ENCODE measurements around the gene GM2A. TPM values are rescaled to one million over a fixed set of nuclear protein-coding genes. Genes with fewer than 3 reads are reported as not detected.
"Not testable (repeated sequence)": the region's sequence is repeated elsewhere in the genome, so short reads cannot be mapped to it uniquely, and the experiment has no call there.

The GM2A gene
- total and polyA plus RNA-seq, 9 donors: 14.7 to 52.8 (median 28.6) TPM

DNA sequence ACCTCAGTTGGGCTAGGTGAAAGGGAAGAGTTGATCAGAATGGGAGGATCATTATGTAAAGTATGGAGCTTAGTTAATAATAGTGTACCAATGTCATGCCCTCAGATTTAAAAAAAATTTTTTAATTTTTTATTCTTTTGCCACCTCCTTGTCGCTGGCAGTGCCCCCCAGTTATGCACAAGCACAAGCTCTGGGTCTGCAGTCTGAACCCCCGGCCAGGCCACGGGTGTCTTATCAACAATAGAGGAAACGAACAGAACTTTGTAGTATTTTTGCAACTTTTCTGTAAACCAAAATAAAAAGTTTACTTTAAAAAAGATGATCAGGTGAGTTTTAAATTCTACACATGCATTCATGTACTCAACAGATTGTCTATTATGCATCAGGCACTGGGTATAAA is 1.4 kb upstream of the GM2A start:
- no peak overlapping the region for H3K27ac ChIP-seq

DNA sequence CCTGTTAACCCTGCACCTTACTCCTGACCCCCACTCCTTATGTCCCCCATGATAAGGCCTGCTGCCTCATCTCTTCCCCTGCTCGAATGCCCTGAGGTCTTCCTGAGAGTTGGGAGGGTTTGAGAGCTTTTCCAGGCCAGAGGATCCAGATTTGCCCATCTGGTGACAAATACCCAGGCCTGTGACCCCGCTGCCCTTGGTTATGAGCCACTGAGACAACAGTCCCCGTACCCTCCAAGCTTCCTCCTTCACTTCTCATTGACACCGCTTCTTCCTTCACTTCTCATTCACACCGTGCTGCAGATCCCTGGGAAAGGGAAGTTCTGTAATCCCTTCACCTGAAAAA is 593 bp downstream of the GM2A start:
- WGBS, 3 donors: 22 to 30% (median 25%) methylated on average over 5 of the region's 5 CpGs
- H3K4me1 ChIP-seq (ENCODE audit: insufficient read depth): peaks cover 4% of the 10 kb centered on the region
- no peak for TF ChIP-seq EP300 (IDR thresholded peaks at IDR 0.05)
- TF ChIP-seq, protein P1, sequence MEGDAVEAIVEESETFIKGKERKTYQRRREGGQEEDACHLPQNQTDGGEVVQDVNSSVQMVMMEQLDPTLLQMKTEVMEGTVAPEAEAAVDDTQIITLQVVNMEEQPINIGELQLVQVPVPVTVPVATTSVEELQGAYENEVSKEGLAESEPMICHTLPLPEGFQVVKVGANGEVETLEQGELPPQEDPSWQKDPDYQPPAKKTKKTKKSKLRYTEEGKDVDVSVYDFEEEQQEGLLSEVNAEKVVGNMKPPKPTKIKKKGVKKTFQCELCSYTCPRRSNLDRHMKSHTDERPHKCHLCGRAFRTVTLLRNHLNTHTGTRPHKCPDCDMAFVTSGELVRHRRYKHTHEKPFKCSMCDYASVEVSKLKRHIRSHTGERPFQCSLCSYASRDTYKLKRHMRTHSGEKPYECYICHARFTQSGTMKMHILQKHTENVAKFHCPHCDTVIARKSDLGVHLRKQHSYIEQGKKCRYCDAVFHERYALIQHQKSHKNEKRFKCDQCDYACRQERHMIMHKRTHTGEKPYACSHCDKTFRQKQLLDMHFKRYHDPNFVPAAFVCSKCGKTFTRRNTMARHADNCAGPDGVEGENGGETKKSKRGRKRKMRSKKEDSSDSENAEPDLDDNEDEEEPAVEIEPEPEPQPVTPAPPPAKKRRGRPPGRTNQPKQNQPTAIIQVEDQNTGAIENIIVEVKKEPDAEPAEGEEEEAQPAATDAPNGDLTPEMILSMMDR (IDR thresholded peaks at IDR 0.05): no peak
- no peak for TF ChIP-seq POLR2A (IDR thresholded peaks at IDR 0.05)
- no peaks in the 10 kb centered on the region for H3K36me3 ChIP-seq
- H3K9me3 ChIP-seq: no peaks in the 10 kb centered on the region
- peak in 2 of 5 donors; percentile 40 to 42 for DNase-seq
- intact Hi-C loops (cut with DNase I): loop anchor here in 2 of 4 donors (5.0 kb wide), 2 partner anchors 256 to 661 kb away; no protein-coding TSS in a partner anchor
- H3K27me3 ChIP-seq: no peaks in the 10 kb centered on the region
- H3K4me3 ChIP-seq: peak overlapping the region; percentile 71
- H3K27ac ChIP-seq: no peak overlapping the region

More for the DNA sequence above, 1.4 kb upstream of the GM2A start:
- Histone ChIP-seq H3K9me3 (no peaks in the 10 kb centered on the region), H3K4me1 (ENCODE audit: insufficient read depth) (peaks cover 4% of the 10 kb centered on the region), H3K27me3 (no peaks in the 10 kb centered on the region), H3K36me3 (no peaks in the 10 kb centered on the region), H3K4me3 (no peak overlapping the region)
- WGBS, 3 donors: 78 to 89% (median 86%) methylated on average over 4 of the region's 4 CpGs
- intact Hi-C loops (cut with DNase I): loop anchor here in 2 of 4 donors (5.0 kb wide), 2 partner anchors 254 to 659 kb away; no protein-coding TSS in a partner anchor
- TF ChIP-seq, protein P1 (IDR thresholded peaks at IDR 0.05): no peak
- no peak for TF ChIP-seq POLR2A (IDR thresholded peaks at IDR 0.05)
- TF ChIP-seq EP300 (IDR thresholded peaks at IDR 0.05): no peak
- DNase-seq: no peak

DNA sequence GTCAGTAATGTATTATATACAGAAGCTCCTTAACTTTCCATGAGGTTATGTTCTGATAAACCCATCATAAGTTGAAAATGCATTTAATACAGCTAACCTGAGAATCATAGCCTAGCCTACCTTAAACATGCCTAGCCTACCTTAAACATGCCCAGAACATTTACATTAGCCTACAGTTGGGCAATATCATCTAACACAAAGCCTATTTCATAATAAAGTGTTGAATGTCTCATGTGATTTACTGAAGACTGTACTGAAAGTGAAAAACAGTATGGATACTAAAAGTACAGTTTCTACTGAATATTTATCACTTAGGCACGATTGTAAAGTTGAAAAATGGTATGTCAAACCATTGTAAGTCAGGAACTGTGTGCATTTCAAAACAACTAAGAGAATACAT is 1.6 kb downstream of the GM2A start:
- TF ChIP-seq, protein P1 (IDR thresholded peaks at IDR 0.05): no peak
- TF ChIP-seq POLR2A (IDR thresholded peaks at IDR 0.05) (no peak), EP300 (IDR thresholded peaks at IDR 0.05) (no peak)
- H3K9me3 ChIP-seq: no peaks in the 10 kb centered on the region
- peaks cover 4% of the 10 kb centered on the region for H3K4me1 ChIP-seq (ENCODE audit: insufficient read depth)
- 63 to 73% (median 65%) methylated on average over 1 of the region's 1 CpG for WGBS, 3 donors
- H3K27ac ChIP-seq: no peak overlapping the region
- H3K4me3 ChIP-seq: no peak overlapping the region
- H3K27me3 ChIP-seq: no peaks in the 10 kb centered on the region
- H3K36me3 ChIP-seq: no peaks in the 10 kb centered on the region
- intact Hi-C loops (cut with DNase I): loop anchor here in 2 of 4 donors (5.0 kb wide), 2 partner anchors 257 to 662 kb away; no protein-coding TSS in a partner anchor
- DNase-seq: no peak

DNA sequence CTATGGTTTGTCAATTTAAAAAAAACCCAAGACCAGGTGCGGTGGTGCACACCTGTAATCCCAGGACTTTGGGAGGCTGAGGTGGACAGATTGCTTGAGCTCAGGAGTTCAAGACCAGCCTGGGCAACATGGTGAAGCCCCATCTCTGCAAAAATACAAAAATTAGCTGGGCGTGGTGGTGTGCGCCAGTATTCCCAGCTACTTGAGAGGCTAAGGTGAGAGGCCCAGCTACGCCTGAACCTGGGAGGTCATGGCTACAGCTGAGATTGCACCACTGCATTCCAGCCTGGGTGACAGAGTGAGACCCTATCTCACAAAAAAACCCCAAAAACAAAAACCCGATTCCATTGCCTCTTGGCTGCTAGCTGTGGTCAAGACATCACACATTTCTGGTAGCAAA is 2.0 kb downstream of the GM2A start:
- H3K4me3 ChIP-seq; DNase-seq; H3K27me3 ChIP-seq; H3K36me3 ChIP-seq; H3K9me3 ChIP-seq; H3K4me1 ChIP-seq (ENCODE audit: insufficient read depth); H3K27ac ChIP-seq: not testable (repeated sequence)
- WGBS, 3 donors: 96% methylated on average over 5 of the region's 5 CpGs
- intact Hi-C loops (cut with DNase I): loop anchor here in 2 of 4 donors (5.0 kb wide), 2 partner anchors 258 to 663 kb away; no protein-coding TSS in a partner anchor

DNA sequence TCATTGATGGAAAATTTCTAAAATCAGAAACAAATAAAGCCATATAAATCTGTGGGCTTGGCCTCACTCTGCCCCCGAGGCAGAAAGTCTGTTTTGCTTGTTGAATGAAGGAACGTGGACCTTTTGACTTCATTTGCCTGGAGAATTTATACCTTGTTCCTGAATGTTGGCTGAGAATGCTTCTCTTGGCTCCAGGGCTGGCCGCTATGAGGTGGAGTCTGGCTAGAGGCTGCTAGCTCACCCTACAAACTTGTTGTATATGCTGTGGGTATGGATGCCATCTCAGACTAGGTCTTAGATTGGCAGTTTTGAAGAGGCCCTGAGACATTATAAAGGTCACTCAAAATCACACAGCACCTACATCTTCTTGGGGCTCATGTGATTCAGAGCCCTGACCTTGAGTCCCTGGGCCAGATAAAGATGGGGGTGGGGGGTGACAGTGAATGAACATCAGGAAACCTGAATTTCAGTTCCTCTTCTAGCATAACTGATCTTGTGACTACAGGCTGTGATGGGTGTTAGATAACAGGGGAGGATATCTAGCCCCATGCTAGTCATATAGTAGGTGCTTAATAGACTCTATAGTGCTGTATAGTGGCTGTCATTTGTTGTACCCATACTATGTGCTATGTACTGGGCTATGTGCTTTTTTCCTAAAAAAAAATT is 2.8 kb downstream of the GM2A start:
- Histone ChIP-seq H3K4me3 (no peak overlapping the region), H3K9me3 (no peaks in the 10 kb centered on the region), H3K4me1 (ENCODE audit: insufficient read depth) (peaks cover 4% of the 10 kb centered on the region), H3K36me3 (no peaks in the 10 kb centered on the region), H3K27me3 (no peaks in the 10 kb centered on the region), H3K27ac (no peak overlapping the region)
- DNase-seq: no peak
- TF ChIP-seq POLR2A (IDR thresholded peaks at IDR 0.05) (no peak), EP300 (IDR thresholded peaks at IDR 0.05) (no peak)
- intact Hi-C loops (cut with DNase I): no loop called here
- WGBS, 3 donors: 84 to 91% (median 86%) methylated on average over 3 of the region's 3 CpGs
